Measurements from ENCODE around the gene MSTN. TPM values are rescaled to one million over a fixed set of nuclear protein-coding genes. Genes with fewer than 3 reads are reported as not detected.
"Not testable (repeated sequence)": the region's sequence is repeated elsewhere in the genome, so short reads cannot be mapped to it uniquely, and the experiment has no call there.

Gene MSTN
- total and polyA plus RNA-seq, 11 donors, result 0.01 to 1.1 (median 0.14) TPM; not detected in 5

DNA sequence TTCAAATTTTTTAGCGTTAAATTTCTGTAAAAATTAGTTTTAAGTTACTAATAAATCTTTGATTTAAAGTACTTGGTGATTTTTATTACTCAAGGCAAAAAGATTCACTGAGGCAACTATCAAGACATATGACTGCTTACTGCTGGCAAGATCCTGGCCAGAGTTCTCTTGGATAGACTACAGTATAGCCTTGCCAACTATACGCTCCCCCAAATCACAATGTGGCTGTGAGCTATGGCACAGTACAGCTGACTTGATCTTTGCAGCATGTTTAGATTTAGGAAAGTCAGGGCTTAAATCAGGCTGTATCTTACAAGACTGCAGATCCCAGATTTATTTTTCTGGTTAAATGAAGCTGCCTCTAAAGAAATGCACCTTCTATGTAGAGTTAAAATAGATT lies 26.5 kb downstream of the MSTN start:
- 72 to 87% (median 77%) methylated on average over 2 of the region's 2 CpGs for WGBS, 4 donors
- TF ChIP-seq POLR2A (IDR thresholded peaks at IDR 0.05), result no peak
- TF ChIP-seq, protein P1, sequence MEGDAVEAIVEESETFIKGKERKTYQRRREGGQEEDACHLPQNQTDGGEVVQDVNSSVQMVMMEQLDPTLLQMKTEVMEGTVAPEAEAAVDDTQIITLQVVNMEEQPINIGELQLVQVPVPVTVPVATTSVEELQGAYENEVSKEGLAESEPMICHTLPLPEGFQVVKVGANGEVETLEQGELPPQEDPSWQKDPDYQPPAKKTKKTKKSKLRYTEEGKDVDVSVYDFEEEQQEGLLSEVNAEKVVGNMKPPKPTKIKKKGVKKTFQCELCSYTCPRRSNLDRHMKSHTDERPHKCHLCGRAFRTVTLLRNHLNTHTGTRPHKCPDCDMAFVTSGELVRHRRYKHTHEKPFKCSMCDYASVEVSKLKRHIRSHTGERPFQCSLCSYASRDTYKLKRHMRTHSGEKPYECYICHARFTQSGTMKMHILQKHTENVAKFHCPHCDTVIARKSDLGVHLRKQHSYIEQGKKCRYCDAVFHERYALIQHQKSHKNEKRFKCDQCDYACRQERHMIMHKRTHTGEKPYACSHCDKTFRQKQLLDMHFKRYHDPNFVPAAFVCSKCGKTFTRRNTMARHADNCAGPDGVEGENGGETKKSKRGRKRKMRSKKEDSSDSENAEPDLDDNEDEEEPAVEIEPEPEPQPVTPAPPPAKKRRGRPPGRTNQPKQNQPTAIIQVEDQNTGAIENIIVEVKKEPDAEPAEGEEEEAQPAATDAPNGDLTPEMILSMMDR (IDR thresholded peaks at IDR 0.05), result no peak
- H3K27ac ChIP-seq, result no peak overlapping the region
- intact Hi-C loops (cut with DNase I), result no loop called here
- H3K27me3 ChIP-seq, result peaks cover 0 to 4% (median 0%) of the 10 kb centered on the region in 9 donors
- H3K4me1 ChIP-seq, result no peaks in the 10 kb centered on the region
- no peaks in the 10 kb centered on the region for H3K36me3 ChIP-seq
- DNase-seq, result no peak
- no peak overlapping the region for H3K4me3 ChIP-seq
- H3K9me3 ChIP-seq, result no peaks in the 10 kb centered on the region
- no peak for ATAC-seq

- H3K27me3 ChIP-seq, result peaks cover 0 to 11% (median 0%) of the 10 kb centered on the region in 9 donors
- H3K9me3 ChIP-seq; H3K4me3 ChIP-seq; H3K36me3 ChIP-seq; ATAC-seq; H3K4me1 ChIP-seq; intact Hi-C loops (cut with DNase I); DNase-seq; H3K27ac ChIP-seq: not testable (repeated sequence)
- 89 to 93% (median 91%) methylated on average over 10 of the region's 10 CpGs for WGBS, 4 donors
These were observed 28.1 kb downstream of the MSTN start for GRCh38 chr2:190034417-190034816.

DNA sequence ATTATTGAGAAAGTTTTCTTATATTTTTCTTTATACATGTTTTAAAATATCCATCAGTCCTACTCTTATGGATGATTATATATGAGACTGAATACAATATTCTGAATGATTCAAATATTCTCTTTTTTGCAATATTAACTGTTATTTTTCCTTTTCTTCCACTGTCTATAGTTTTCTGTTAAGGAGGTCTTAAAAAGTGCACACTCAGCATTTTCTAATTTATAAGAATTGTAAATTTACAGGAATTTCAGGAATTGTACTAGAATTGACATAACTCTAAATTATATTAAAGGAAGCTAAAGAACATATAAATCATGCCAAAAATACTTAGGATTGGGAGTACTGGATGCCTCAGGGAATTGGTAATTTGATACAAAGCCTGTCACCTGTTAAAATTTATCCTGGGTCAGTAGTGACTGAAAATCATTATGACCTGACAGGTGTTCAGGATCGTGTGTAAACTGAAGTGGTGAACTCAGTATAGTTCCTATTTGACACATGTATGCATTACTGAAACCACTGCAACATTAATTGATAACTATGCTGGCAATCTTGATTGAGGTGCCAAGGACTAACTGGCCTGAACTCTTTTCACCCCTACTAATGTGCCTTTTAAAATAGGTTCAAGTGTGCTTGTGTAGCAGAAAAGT lies 30.4 kb downstream of the MSTN start:
- no peaks in the 10 kb centered on the region for H3K9me3 ChIP-seq
- TF ChIP-seq POLR2A (IDR thresholded peaks at IDR 0.05), result no peak
- TF ChIP-seq, protein P1 (IDR thresholded peaks at IDR 0.05), result no peak
- intact Hi-C loops (cut with DNase I), result no loop called here
- 31 to 67% (median 51%) methylated on average over 1 of the region's 1 CpG for WGBS, 4 donors
- peaks cover 0 to 16% (median 0%) of the 10 kb centered on the region in 9 donors for H3K27me3 ChIP-seq
- no peak for DNase-seq
- no peaks in the 10 kb centered on the region for H3K4me1 ChIP-seq
- no peak overlapping the region for H3K4me3 ChIP-seq
- H3K27ac ChIP-seq, result no peak overlapping the region
- H3K36me3 ChIP-seq, result no peaks in the 10 kb centered on the region
- ATAC-seq, result no peak

DNA sequence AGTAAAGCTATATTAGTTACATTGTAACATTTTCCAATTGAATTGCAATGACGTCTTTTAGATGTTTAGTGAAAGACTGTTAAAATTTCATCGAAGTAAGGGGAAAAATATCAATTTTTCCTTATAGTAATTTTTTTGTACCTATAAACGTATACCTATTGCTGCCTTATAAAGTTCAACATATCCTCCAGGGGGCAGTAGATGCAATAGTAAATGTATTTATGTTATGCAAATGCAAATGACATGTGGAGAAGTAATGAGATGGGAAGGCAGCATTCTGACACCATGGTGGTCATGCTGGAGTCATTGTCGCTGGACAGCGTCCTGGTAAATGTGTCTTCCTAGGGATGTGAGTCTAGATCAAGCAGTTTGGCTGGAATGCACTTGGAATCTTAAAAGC lies 38.7 kb downstream of the MSTN start:
- TF ChIP-seq POLR2A (IDR thresholded peaks at IDR 0.05), result no peak
- TF ChIP-seq, protein P1 (IDR thresholded peaks at IDR 0.05), result peak; percentile 19 to 53 (median 36)
- Histone ChIP-seq H3K4me3 (no peak overlapping the region), H3K4me1 (no peaks in the 10 kb centered on the region), H3K27ac (no peak overlapping the region), H3K9me3 (peaks cover 0 to 3% (median 0%) of the 10 kb centered on the region in 12 donors), H3K27me3 (peaks cover 0 to 5% (median 0%) of the 10 kb centered on the region in 9 donors), H3K36me3 (no peaks in the 10 kb centered on the region)
- ATAC-seq (no peak), DNase-seq (no peak)
- WGBS, 4 donors, result 20 to 26% (median 23%) methylated on average over 5 of the region's 5 CpGs
- intact Hi-C loops (cut with DNase I), result no loop called here

- Histone ChIP-seq H3K4me3 (no peak overlapping the region), H3K27ac (no peak overlapping the region), H3K27me3 (no peaks in the 10 kb centered on the region), H3K36me3 (no peaks in the 10 kb centered on the region), H3K9me3 (peaks cover 0 to 34% (median 20%) of the 10 kb centered on the region in 12 donors), H3K4me1 (no peaks in the 10 kb centered on the region)
- DNase-seq (no peak), ATAC-seq (no peak)
- TF ChIP-seq, protein P1 (IDR thresholded peaks at IDR 0.05), result no peak
- TF ChIP-seq POLR2A (IDR thresholded peaks at IDR 0.05), result no peak
- intact Hi-C loops (cut with DNase I), result no loop called here
These were observed 41.8 kb downstream of the MSTN start for GRCh38 chr2:190020720-190021119.
